ENCODE results near the gene TOP1.
A peak's percentile ranks its signal among the peaks of the same experiment; 100 is the strongest.

Gene TOP1

GRCh38 chr20:40984496-40984895 is 44.1 kb upstream of the TOP1 start:
- TF ChIP-seq CTCF (IDR thresholded peaks at IDR 0.05; ENCODE audit: insufficient read depth, missing control alignments): no peak
- FAIRE-seq: no peak

GRCh38 chr20:40986774-40987173 is 41.8 kb upstream of the TOP1 start:
- DNase-seq (ENCODE audit: insufficient read length, low spot score): no peak
- FAIRE-seq: no peak
- no peak for TF ChIP-seq CTCF (IDR thresholded peaks at IDR 0.05; ENCODE audit: insufficient read depth, missing control alignments)

More at GRCh38 chr20:40984496-40984895, 44.1 kb upstream of the TOP1 start:
- no peak for DNase-seq (ENCODE audit: insufficient read length, low spot score)

GRCh38 chr20:40990542-40991120 is 38.0 kb upstream of the TOP1 start:
- peak; percentile 76 for TF ChIP-seq CTCF (IDR thresholded peaks at IDR 0.05; ENCODE audit: insufficient read depth, missing control alignments)
- FAIRE-seq: no peak

GRCh38 chr20:40991181-40991889 is 37.3 kb upstream of the TOP1 start:
- FAIRE-seq (no peak), DNase-seq (ENCODE audit: insufficient read length, low spot score) (no peak)
- TF ChIP-seq CTCF (IDR thresholded peaks at IDR 0.05; ENCODE audit: insufficient read depth, missing control alignments): no peak

More at GRCh38 chr20:40990542-40991120, 38.0 kb upstream of the TOP1 start:
- peak; percentile 77 for DNase-seq (ENCODE audit: insufficient read length, low spot score)

- FAIRE-seq: no peak
- TF ChIP-seq CTCF (IDR thresholded peaks at IDR 0.05; ENCODE audit: insufficient read depth, missing control alignments): no peak
- no peak for DNase-seq (ENCODE audit: insufficient read length, low spot score)
These were observed 36.1 kb upstream of the TOP1 start for GRCh38 chr20:40992349-40993113.

GRCh38 chr20:40993794-40994540 is 34.7 kb upstream of the TOP1 start:
- DNase-seq (ENCODE audit: insufficient read length, low spot score) (no peak), FAIRE-seq (no peak)
- TF ChIP-seq CTCF (IDR thresholded peaks at IDR 0.05; ENCODE audit: insufficient read depth, missing control alignments): no peak

Data from D721Med (cell line).